GM12874 (cell line): ENCODE data around the gene ZNF8.

Experiments used
- TF ChIP-seq, protein P1 (sequence below): IDR thresholded peaks from 2 replicates; pipeline ENCODE4 v1.5.1; 2011; ENCODE audit warnings: low read depth, mild to moderate bottlenecking, control low read depth, low read length, moderate library complexity; ENCODE audit not compliant: insufficient read depth

Gene ZNF8

DNA sequence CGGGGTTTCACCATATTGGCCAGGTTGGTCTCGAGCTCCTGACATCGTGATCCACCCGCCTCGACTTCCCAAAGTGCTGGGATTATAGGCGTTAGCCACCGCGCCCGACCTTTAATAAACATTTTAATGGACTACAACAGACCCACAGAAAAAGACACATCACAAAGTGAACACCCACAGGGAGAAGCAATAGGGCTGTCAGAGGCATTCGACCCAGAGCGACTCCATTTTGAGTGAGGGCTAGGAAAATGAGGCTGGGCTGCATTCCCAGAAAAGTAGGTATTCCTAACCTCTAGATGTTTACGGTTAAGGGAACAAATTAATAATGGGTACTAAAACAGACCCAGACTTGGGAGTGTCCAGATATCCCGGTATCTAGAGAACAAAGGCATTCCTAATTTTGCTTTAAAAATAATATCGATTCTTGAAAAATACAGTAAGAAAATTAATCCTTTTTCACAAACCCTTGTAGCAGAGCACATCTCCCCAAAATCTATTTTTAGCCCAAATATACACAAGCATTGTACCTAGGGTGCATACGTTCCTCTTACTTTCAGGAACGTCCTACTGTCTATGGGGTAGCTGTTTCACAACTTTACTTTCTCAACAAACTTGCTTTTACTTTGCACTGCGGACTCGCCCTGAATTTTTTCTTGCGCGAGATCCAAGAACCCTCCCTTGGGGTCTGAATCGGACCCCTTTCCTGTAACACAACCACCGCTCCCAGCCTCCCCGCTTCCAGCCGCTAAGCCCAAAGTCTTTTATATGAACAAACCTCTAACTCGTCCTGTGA, 811 bp upstream of the ZNF8 start:
- TF ChIP-seq, protein P1, sequence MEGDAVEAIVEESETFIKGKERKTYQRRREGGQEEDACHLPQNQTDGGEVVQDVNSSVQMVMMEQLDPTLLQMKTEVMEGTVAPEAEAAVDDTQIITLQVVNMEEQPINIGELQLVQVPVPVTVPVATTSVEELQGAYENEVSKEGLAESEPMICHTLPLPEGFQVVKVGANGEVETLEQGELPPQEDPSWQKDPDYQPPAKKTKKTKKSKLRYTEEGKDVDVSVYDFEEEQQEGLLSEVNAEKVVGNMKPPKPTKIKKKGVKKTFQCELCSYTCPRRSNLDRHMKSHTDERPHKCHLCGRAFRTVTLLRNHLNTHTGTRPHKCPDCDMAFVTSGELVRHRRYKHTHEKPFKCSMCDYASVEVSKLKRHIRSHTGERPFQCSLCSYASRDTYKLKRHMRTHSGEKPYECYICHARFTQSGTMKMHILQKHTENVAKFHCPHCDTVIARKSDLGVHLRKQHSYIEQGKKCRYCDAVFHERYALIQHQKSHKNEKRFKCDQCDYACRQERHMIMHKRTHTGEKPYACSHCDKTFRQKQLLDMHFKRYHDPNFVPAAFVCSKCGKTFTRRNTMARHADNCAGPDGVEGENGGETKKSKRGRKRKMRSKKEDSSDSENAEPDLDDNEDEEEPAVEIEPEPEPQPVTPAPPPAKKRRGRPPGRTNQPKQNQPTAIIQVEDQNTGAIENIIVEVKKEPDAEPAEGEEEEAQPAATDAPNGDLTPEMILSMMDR, result no peak

DNA sequence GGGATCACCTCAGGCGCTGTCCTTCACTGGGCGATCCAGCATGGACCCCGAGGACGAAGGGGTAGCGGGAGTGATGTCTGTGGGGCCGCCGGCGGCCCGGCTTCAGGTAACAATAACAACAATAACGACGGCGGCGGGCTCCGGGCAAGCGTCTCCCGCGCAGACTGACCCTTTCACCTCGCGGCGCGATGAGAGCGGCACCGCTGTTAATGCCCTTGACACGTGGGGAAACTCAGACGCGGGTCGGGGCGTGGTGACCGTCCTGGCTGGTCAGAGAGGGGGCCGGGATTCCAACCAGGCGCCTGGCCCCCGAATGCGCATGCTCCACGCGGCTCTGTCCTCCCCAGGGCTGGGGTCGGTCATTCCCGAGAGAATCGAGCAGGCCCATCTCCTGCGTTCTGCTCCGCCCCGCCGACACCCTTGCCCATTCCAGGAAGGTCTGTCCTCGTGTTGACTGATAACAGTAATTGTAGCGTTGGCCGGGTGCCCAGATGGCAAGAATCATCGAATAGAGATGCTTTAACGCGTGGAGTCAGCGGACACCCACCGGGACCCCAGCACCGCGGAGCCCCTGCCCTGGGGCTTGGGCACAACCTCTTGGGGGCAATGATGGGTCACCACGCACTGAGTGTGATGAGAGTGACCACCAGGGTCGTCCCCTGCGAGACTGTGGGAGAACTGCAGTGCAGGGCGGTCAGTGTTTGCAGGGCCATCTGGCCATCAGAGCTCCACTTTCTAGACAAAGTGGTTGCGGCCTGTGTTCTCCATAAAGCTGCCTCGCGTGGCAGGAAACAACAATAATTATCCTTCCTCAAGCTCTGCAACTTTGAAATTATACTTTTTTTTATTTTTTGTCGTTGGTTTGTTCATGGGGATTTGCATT, 528 bp downstream of the ZNF8 start:
- TF ChIP-seq, protein P1, result no peak

DNA sequence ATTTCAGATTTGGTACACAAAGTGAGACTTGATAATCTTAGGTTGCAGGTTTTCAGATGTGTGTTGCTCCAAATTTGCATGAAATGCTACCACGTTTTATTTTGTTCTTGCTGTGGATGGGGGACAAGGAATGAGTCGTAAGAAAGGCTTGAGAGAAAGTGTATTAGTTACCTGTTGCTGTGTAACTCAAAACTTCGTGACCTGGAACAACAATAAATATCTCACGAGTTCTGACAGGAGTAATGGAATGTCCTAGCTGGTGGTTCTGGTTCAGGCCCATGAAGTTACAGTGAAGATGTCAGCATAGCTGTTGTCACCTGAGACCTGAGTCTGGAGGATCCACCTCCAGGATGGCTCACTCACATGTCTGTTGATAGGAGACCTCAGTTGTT, 1.2 kb downstream of the ZNF8 start:
- TF ChIP-seq, protein P1, result no peak

DNA sequence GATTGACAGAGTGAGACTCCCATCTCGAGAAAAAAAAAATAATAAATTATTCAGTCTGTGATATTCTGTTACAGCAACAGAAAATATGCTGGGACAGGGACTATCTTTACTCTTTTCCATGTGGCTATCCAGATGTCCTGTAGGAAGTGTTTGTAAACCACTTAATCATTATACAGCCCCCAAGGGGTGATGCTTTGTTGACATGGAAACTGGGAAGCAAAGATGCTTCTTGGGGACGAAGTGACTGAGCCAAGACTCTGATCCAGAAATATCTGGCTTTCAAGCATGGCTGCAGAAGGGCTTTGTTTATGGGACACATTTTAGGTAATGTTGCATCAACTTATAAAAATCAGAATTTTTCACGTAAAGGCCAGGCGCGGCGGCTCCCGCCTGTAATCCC, 5.4 kb downstream of the ZNF8 start:
- TF ChIP-seq, protein P1, result no peak

DNA sequence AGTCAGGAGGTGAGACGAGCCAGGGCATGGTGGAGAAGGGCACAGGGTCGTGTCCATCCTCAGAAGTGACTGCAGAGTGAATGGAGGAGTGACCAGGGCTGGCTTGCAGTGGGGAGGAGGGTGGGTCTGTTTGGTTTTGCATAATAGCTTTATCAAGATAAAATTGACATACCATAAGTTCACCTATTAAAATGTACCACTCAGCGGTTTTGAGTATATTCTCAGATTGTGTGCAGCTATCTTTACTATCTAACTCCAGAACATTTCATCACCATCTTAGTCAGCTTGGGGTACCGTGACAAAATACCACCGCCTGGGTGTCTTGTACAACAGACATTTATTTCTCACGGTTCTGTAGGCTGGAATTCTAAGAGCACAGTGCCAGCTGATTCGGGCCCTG, 13.2 kb downstream of the ZNF8 start:
- TF ChIP-seq, protein P1, result no peak

DNA sequence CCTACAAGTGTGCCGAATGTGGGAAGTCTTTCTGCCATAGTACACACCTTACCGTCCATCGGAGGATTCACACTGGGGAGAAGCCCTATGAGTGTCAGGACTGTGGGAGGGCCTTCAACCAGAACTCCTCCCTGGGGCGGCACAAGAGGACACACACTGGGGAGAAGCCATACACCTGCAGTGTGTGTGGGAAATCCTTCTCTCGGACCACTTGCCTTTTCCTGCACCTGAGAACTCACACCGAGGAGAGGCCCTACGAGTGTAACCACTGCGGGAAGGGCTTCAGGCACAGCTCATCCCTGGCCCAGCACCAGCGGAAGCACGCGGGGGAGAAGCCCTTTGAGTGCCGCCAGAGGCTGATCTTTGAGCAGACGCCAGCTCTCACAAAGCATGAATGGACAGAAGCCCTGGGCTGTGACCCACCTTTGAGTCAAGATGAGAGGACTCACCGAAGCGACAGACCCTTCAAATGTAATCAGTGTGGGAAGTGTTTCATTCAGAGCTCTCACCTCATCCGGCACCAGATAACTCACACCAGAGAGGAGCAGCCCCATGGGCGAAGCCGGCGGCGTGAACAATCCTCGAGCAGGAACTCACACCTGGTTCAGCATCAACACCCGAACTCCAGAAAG, 16.1 kb downstream of the ZNF8 start:
- TF ChIP-seq, protein P1, result no peak

DNA sequence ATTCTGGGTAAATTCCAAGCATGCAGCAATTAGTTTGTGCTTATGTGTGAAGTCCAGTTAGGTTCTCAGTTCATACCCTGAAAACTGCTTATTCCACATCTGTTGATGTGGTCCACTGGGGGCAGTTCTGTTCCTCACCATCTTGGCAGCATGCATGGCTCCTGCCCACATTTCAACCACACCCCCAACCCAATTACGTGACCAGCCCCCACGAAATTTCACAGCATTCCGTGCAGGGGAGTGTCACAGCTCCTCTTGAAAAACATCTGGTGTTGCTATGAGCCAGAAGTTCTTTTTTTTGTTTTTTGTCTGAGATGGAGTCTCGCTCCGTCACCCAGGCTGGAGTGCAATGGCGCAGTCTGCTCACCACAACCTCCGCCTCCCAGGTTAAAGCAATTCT, 17.3 kb downstream of the ZNF8 start:
- TF ChIP-seq, protein P1, result no peak
